PC-3 (cell line): ENCODE results near the gene GFPT2.

Experiments used
- CTCF ChIP-seq: fragments of 300-600 bp; sonication (generic); conservative IDR thresholded peaks from 2 replicates; pipeline ENCODE4 v1.5.1; 2017; ENCODE audit warnings: antibody characterized with exemption, low read depth, mild to moderate bottlenecking, low read length
- EZH2 ChIP-seq: fragments of 300-600 bp; sonication (generic); IDR thresholded peaks from one replicate; pipeline ENCODE4 v1.6.1; 2017; ENCODE audit warnings: antibody characterized with exemption, mild to moderate bottlenecking, low read length; ENCODE audit not compliant: unreplicated experiment
- EZH2phosphoT487 ChIP-seq: fragments of 300-600 bp; sonication (generic); IDR thresholded peaks from 2 replicates; pipeline ENCODE4 v1.6.1; 2018; ENCODE audit warnings: mild to moderate bottlenecking, antibody characterized with exemption, low read length, borderline replicate concordance

DNA sequence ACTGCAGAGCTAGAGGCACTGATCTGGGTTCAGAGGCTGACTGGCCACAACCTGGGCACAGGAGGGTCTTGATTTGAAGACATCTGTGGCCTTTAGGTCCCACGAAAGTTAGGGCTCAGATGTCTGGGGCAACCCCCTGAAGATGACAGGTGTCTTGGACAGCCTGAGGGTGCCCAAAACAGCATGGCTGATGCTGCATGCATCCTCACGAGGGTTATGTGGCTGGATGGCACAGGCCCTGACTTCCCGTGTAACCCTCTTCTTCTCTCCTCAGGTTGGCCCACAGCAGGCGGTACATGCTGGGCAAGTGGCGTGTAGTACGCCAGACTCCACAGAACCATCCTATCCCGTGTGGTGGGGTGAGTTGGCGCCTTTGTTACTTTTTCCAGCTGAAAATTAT, 29.8 kb upstream of the GFPT2 start:
- TF ChIP-seq CTCF (no peak), EZH2 (no peak), EZH2phosphoT487 (no peak)
